Sigmoid colon (tissue), 7 donors: Measurements from ENCODE around the gene COA6. TPM values are rescaled to one million over a fixed set of nuclear protein-coding genes. Genes with fewer than 3 reads are reported as not detected.
"Not testable (repeated sequence)": the region's sequence is repeated elsewhere in the genome, so short reads cannot be mapped to it uniquely, and the experiment has no call there.

Experiments used
- DNase-seq: peaks from one replicate; pipeline ENCODE4 v3.0.0-alpha.2; 2019
- H3K27ac ChIP-seq, 4 donors: fragments of 200-600 bp; sonication (generic); one replicate each; pipeline ENCODE4 v1.5.1; 2016 to 2019; ENCODE audit warnings: mild to moderate bottlenecking in 1 of 4
- H3K27me3 ChIP-seq, 3 donors: fragments of 200-600 bp; sonication (generic); one replicate each; pipeline ENCODE4 v1.5.1; 2019; ENCODE audit warnings: mild to moderate bottlenecking in 1 of 3
- H3K36me3 ChIP-seq, 4 donors: fragments of 200-600 bp; sonication (generic); one replicate each; pipeline ENCODE4 v1.5.1; 2016 to 2019
- H3K4me1 ChIP-seq, 4 donors: fragments of 200-600 bp; sonication (generic); one replicate each; pipeline ENCODE4 v1.5.1; 2017 to 2019
- H3K4me3 ChIP-seq, 4 donors: fragments of 200-600 bp; sonication (generic); one replicate each; pipeline ENCODE4 v1.5.1; 2017 to 2019; ENCODE audit warnings: mild to moderate bottlenecking in 2 of 4, moderate library complexity in 1 of 4
- H3K9me3 ChIP-seq, 4 donors: fragments of 200-600 bp in 3 of 4; sonication (generic) in 3 of 4; one replicate each; pipeline versions ENCODE4 v1.5.1 to v1.6.1; 2013 to 2019
- CTCF ChIP-seq, 4 experiments: fragments of 450-650 bp in 3 of 4; fragments of 200-600 bp in 1 of 4; IDR thresholded peaks; one replicate each; pipeline ENCODE4 v1.5.1; 2016 to 2019; ENCODE audit warnings: antibody characterized with exemption in 4 of 4, mild to moderate bottlenecking in 3 of 4, moderate library complexity in 2 of 4
- EP300 ChIP-seq, 4 donors: sonication (generic); formaldehyde crosslinking; IDR thresholded peaks; one replicate each; pipeline ENCODE4 v1.6.1; 2017; ENCODE audit warnings: antibody characterized with exemption in 4 of 4
- POLR2A ChIP-seq, 2 donors: fragments of 450-650 bp; IDR thresholded peaks; one replicate each; pipeline ENCODE4 v1.6.1; 2016; ENCODE audit warnings: antibody characterized with exemption in 2 of 2, mild to moderate bottlenecking in 2 of 2, moderate library complexity in 2 of 2
- POLR2AphosphoS5 ChIP-seq, 4 donors: sonication (generic); formaldehyde crosslinking; IDR thresholded peaks; one replicate each; pipeline ENCODE4 v1.6.1; 2017; ENCODE audit warnings: antibody characterized with exemption in 4 of 4
- WGBS, 2 donors: extraction: QIAGEN DNeasy Blood & Tissue Kit; methylation state at CpG; one replicate each; pipeline ENCODE4 v1.1.7; 2013; 5-methylcytosine and 5-hydroxymethylcytosine counted together
- intact Hi-C: fragments of 100-400 bp; cut with DNase I; formaldehyde crosslinking; loops from one replicate; pipeline ENCODE4 v1.15.1; 2023
- polyA plus RNA-seq, 3 donors: library from polyadenylated mRNA; stranded (reverse); fragments of 200-250 nt; gene quantifications; one replicate each; pipeline ENCODE4 v1.2.3, GENCODE V29; 2013
- total RNA-seq, 4 donors: library from RNA; depleted of rRNA; stranded (reverse); fragments of >200 nt; gene quantifications; one replicate each; pipeline ENCODE4 v1.1.0, GENCODE V29; 2016
- donor health status: healthy with polysubstance abuse.
- donor health status: Bipolar disorder and iron deficiency.
- donor health status: healthy.

The COA6 gene
- total and polyA plus RNA-seq, 7 donors = 19.3 to 134 (median 33.1) TPM

GRCh38 chr1:234372011-234372757, 1.1 kb upstream of the COA6 start:
- H3K9me3 ChIP-seq = peaks cover 0 to 2% (median 0%) of the 10 kb centered on the region in 4 donors
- peaks cover 0 to 17% (median 8%) of the 10 kb centered on the region in 4 donors for H3K36me3 ChIP-seq
- 41 to 57% methylated on average over 9 of the region's 9 CpGs for WGBS, 2 donors
- intact Hi-C loops = no loop called here
- H3K27ac ChIP-seq = peak overlapping the region; percentile 91 to 94 (median 92)
- H3K4me1 ChIP-seq = peaks cover 0 to 25% (median 23%) of the 10 kb centered on the region in 4 donors
- no peak for TF ChIP-seq POLR2AphosphoS5 (IDR thresholded peaks at IDR 0.05)
- TF ChIP-seq EP300 (IDR thresholded peaks at IDR 0.05) = no peak
- TF ChIP-seq CTCF (IDR thresholded peaks at IDR 0.05) = no peak
- no peak for TF ChIP-seq POLR2A (IDR thresholded peaks at IDR 0.05)
- peak overlapping the region; percentile 75 to 89 (median 82) for H3K4me3 ChIP-seq
- no peaks in the 10 kb centered on the region for H3K27me3 ChIP-seq
- no peak for DNase-seq

GRCh38 chr1:234373959-234374254, 651 bp downstream of the COA6 start:
- Histone ChIP-seq H3K36me3 (peaks cover 0 to 33% (median 11%) of the 10 kb centered on the region in 4 donors), H3K27ac (peak overlapping the region; percentile 91 to 94 (median 92)), H3K4me1 (peaks cover 0 to 25% (median 23%) of the 10 kb centered on the region in 4 donors), H3K9me3 (no peaks in the 10 kb centered on the region), H3K27me3 (no peaks in the 10 kb centered on the region), H3K4me3 (peak overlapping the region; percentile 75 to 89 (median 82))
- TF ChIP-seq POLR2A (IDR thresholded peaks at IDR 0.05) (no peak), POLR2AphosphoS5 (IDR thresholded peaks at IDR 0.05) (no peak), EP300 (IDR thresholded peaks at IDR 0.05) (no peak), CTCF (IDR thresholded peaks at IDR 0.05) (no peak)
- no peak for DNase-seq
- intact Hi-C loops = no loop called here
- 1 to 7% methylated on average over 6 of the region's 6 CpGs for WGBS, 2 donors

DNA sequence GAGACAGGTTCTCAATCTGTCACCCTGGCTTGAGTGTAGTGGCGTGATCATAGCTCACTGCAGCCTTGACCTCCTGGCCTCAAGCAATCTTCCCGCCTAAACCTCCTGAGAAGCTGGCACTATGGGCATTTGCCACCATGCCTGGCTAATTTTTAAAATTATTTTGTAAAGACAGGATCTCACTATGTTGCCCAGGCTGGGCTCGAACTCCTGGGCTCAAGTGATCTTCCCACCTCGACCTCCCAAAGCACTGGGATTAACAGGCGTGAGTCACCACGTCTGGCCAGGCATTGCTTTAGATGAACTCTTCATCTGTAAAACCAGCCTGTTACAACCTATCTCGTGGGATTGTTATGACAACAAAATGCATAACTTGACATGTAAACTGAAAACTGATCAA, 2.4 kb downstream of the COA6 start:
- 91 to 92% methylated on average over 7 of the region's 7 CpGs for WGBS, 2 donors
- no peak for TF ChIP-seq POLR2AphosphoS5 (IDR thresholded peaks at IDR 0.05)
- TF ChIP-seq POLR2A (IDR thresholded peaks at IDR 0.05) = no peak
- no peak for TF ChIP-seq EP300 (IDR thresholded peaks at IDR 0.05)
- no peak for TF ChIP-seq CTCF (IDR thresholded peaks at IDR 0.05)
- peaks cover 0 to 50% (median 11%) of the 10 kb centered on the region in 4 donors for H3K36me3 ChIP-seq
- H3K27me3 ChIP-seq = no peaks in the 10 kb centered on the region
- no peak overlapping the region for H3K27ac ChIP-seq
- no peak for DNase-seq
- H3K4me3 ChIP-seq = no peak overlapping the region
- intact Hi-C loops = no loop called here
- H3K9me3 ChIP-seq = no peaks in the 10 kb centered on the region
- peaks cover 0 to 25% (median 23%) of the 10 kb centered on the region in 4 donors for H3K4me1 ChIP-seq

DNA sequence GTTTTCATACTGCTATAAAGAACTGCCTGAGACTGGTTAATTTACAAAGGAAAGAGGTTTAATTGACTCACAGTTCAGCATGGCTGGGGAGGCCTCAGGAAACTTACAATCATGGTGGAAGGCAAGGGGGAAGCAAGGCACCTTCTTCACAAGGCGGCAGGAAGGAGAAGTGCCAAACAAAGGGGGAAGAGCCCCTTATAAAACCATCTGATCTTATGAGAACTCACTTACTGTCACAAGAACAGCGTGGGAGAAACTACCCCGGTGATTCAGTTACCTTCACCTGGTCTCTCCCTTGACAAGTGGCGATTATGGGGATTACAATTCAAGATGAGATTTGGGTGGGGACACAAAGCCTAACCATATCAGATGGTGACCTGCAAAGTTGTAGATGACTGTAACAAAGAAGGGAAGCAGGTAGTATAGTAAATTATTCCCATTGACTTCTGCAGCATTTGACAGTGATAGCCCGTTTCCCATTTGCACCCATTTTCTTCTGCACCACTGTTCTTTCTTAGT, 6.4 kb downstream of the COA6 start:
- H3K9me3 ChIP-seq, H3K4me3 ChIP-seq, intact Hi-C loops, H3K27me3 ChIP-seq, H3K27ac ChIP-seq, DNase-seq: not testable (repeated sequence)
- peaks cover 0 to 62% (median 11%) of the 10 kb centered on the region in 4 donors for H3K36me3 ChIP-seq
- H3K4me1 ChIP-seq = peaks cover 0 to 12% (median 9%) of the 10 kb centered on the region in 4 donors
- 89 to 96% methylated on average over 5 of the region's 5 CpGs for WGBS, 2 donors

- Histone ChIP-seq H3K27ac (no peak overlapping the region), H3K36me3 (peaks cover 0 to 64% (median 4%) of the 10 kb centered on the region in 4 donors), H3K4me3 (no peak overlapping the region), H3K9me3 (no peaks in the 10 kb centered on the region), H3K27me3 (no peaks in the 10 kb centered on the region), H3K4me1 (no peaks in the 10 kb centered on the region)
- WGBS, 2 donors = 95 to 96% methylated on average over 10 of the region's 10 CpGs
- TF ChIP-seq POLR2A (IDR thresholded peaks at IDR 0.05) = no peak
- TF ChIP-seq CTCF (IDR thresholded peaks at IDR 0.05) = no peak
- no peak for TF ChIP-seq POLR2AphosphoS5 (IDR thresholded peaks at IDR 0.05)
- TF ChIP-seq EP300 (IDR thresholded peaks at IDR 0.05) = no peak
- DNase-seq = no peak
- intact Hi-C loops = no loop called here
Observed at GRCh38 chr1:234381699-234382555, 8.7 kb downstream of the COA6 start.
